ENCODE measurements around the gene KRTAP12-1.

DNA sequence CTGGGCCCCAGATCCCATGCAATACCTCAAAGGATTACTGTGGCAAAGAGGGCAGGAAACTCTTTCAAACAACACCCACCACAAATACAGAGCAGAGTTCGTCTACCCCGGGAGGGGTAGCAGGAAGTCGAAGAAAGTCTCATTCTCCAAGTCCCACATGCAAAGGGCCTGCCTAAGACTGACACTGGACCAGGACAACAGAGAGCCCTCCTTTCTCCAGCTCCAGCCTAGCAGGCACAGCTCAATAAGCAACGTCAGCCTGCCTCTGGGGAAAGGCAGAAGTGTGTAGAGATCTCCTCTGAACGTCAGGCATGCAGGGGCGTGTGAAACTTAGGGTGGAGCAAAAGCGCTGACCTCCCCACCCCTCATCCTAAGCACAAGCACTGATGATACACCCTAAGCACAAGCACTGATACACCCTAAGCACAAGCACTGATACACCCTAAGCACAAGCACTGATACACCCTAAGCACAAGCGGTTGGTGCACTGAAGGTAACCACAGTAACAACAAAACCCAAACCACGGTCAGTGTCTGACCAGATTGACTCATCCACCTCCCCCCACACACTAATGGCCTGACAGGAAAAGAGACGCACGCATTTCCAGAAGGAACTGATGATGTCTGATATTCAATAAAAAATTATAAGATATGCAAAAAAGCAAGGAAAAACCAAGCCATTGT is 22.9 kb downstream of the KRTAP12-1 start:
- TF ChIP-seq, protein P1, sequence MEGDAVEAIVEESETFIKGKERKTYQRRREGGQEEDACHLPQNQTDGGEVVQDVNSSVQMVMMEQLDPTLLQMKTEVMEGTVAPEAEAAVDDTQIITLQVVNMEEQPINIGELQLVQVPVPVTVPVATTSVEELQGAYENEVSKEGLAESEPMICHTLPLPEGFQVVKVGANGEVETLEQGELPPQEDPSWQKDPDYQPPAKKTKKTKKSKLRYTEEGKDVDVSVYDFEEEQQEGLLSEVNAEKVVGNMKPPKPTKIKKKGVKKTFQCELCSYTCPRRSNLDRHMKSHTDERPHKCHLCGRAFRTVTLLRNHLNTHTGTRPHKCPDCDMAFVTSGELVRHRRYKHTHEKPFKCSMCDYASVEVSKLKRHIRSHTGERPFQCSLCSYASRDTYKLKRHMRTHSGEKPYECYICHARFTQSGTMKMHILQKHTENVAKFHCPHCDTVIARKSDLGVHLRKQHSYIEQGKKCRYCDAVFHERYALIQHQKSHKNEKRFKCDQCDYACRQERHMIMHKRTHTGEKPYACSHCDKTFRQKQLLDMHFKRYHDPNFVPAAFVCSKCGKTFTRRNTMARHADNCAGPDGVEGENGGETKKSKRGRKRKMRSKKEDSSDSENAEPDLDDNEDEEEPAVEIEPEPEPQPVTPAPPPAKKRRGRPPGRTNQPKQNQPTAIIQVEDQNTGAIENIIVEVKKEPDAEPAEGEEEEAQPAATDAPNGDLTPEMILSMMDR (conservative IDR thresholded peaks at IDR 0.05; ENCODE audit: low read depth, low read length), result no peak
- no peak for TF ChIP-seq EZH2 (IDR thresholded peaks at IDR 0.05; ENCODE audit: borderline replicate concordance, low read depth, low read length, poor library complexity, severe bottlenecking)
